HepG2 (cell line): Measurements from ENCODE around the gene BPHL.

Source experiments
- CTCF ChIP-seq: sonication (generic); formaldehyde crosslinking; IDR thresholded peaks from 2 replicates; pipeline ENCODE4 v1.5.0; 2020; ENCODE audit warnings: mild to moderate bottlenecking, missing genetic modification reagents, moderate library complexity
- EP300 ChIP-seq, 3 experiments: sonication (generic) in 1 of 3; formaldehyde crosslinking in 1 of 3; IDR thresholded peaks; 2 replicates each; pipeline versions ENCODE4 v1.5.1 to v1.6.1; 2011 to 2020; ENCODE audit warnings: low read depth in 2 of 3, low read length in 2 of 3, borderline replicate concordance in 1 of 3, improper control_type of control experiment in 1 of 3, mild to moderate bottlenecking in 1 of 3, missing genetic modification reagents in 1 of 3, moderate library complexity in 1 of 3
- FLYWCH1 ChIP-seq: sonication (generic); formaldehyde crosslinking; IDR thresholded peaks from 2 replicates; pipeline ENCODE4 v1.8.1; 2023; ENCODE audit warnings: mild to moderate bottlenecking, missing genetic modification reagents
- IRF1 ChIP-seq: sonication (generic); formaldehyde crosslinking; IDR thresholded peaks from 2 replicates; pipeline ENCODE4 v1.4.0; 2020; ENCODE audit warnings: low read depth, mild to moderate bottlenecking, missing genetic modification reagents
- KMT2B ChIP-seq: IDR thresholded peaks from 2 replicates; pipeline ENCODE4 v1.6.1; 2016; ENCODE audit warnings: missing genetic modification reagents, missing compliant biosample characterization
- MXD4 ChIP-seq: IDR thresholded peaks from 2 replicates; pipeline ENCODE4 v1.6.1; 2016; ENCODE audit warnings: mild to moderate bottlenecking, missing biosample characterization, missing genetic modification reagents
- POLR2A ChIP-seq, 2 experiments: IDR thresholded peaks; 2 replicates each; pipeline ENCODE4 v1.6.1; 2011; ENCODE audit warnings: low read depth in 2 of 2, low read length in 2 of 2, mild to moderate bottlenecking in 1 of 2, moderate library complexity in 1 of 2; ENCODE audit not compliant: insufficient read depth in 1 of 2
- POLR2AphosphoS5 ChIP-seq: IDR thresholded peaks from 2 replicates; pipeline ENCODE4 v1.6.1; 2012; ENCODE audit warnings: low read depth, low read length
- SOX6 ChIP-seq, 2 experiments: fragments of 450-650 bp in 1 of 2; sonication (generic) in 1 of 2; formaldehyde crosslinking in 1 of 2; IDR thresholded peaks; 2 replicates each; pipeline versions ENCODE4 v1.4.0 to v1.6.1; 2017 to 2020; ENCODE audit warnings: antibody characterized with exemption in 1 of 2, mild to moderate bottlenecking in 1 of 2, missing genetic modification reagents in 1 of 2
- SUZ12 ChIP-seq: fragments of 150-350 bp; IDR thresholded peaks from 2 replicates; pipeline ENCODE4 v1.6.1; 2014; ENCODE audit warnings: low read depth, low read length
- TEF ChIP-seq: sonication (generic); formaldehyde crosslinking; IDR thresholded peaks from 2 replicates; pipeline ENCODE4 v1.5.0; 2020; ENCODE audit warnings: missing genetic modification reagents
- ZBTB40 ChIP-seq, 2 experiments: fragments of 450-650 bp in 1 of 2; sonication (generic) in 1 of 2; formaldehyde crosslinking in 1 of 2; IDR thresholded peaks; 2 replicates each; pipeline versions ENCODE4 v1.6.1 to v1.8.0; 2016 to 2022; ENCODE audit warnings: antibody characterized with exemption in 1 of 2, mild to moderate bottlenecking in 1 of 2, missing genetic modification reagents in 1 of 2

GRCh38 chr6:3137057-3137777 lies 18.7 kb downstream of the BPHL start:
- TF ChIP-seq EP300 (IDR thresholded peaks at IDR 0.05; ENCODE audit: low read depth in 2 of 2, low read length in 2 of 2) (no peak), EP300 (CRISPR knock-in tag; IDR thresholded peaks at IDR 0.05; ENCODE audit: borderline replicate concordance) (no peak), ZBTB40 (IDR thresholded peaks at IDR 0.05) (no peak), ZBTB40 (CRISPR knock-in tag; IDR thresholded peaks at IDR 0.05) (no peak), TEF (CRISPR knock-in tag) (no peak), IRF1 (CRISPR knock-in tag) (no peak), MXD4 (CRISPR knock-in tag) (no peak), POLR2AphosphoS5 (no peak), SUZ12 (no peak), KMT2B (CRISPR knock-in tag) (no peak), CTCF (CRISPR knock-in tag) (no peak), POLR2A (IDR thresholded peaks at IDR 0.05; ENCODE audit: insufficient read depth in 1 of 2, low read depth in 2 of 2, low read length in 2 of 2) (no peak), FLYWCH1 (CRISPR knock-in tag) (no peak), SOX6 (IDR thresholded peaks at IDR 0.05) (no peak), SOX6 (CRISPR knock-in tag; IDR thresholded peaks at IDR 0.05) (no peak)
